GM12878 (cell line): ENCODE results near the gene CCL3. TPM values are rescaled to one million over a fixed set of nuclear protein-coding genes. Genes with fewer than 3 reads are reported as not detected.
A peak's percentile ranks its signal among the peaks of the same experiment; 100 is the strongest.

Experiments used
- ATAC-seq: fragments of 200-7000 bp; cut with Tn5 transposase; 3 replicates; pipeline ENCODE4 v1.9.1; 2020; ENCODE audit warnings: mild to moderate bottlenecking, moderate library complexity
- BruUV-seq: library from RNA; stranded (reverse); fragments of 400-500 nt; replicated peaks from 2 replicates; lab custom pipeline; 2021; lab: Mats Ljungman, UMichigan
- CTCF ChIA-PET: fragments of 300-600 bp; sonication (Branson Sonifier 250); formaldehyde crosslinking; extraction: SDS; loops from one replicate; lab custom pipeline; 2021; ENCODE audit warnings: inconsistent platforms; lab: Yijun Ruan, JAX
- POLR2A ChIA-PET: fragments of 350-600 bp; formaldehyde crosslinking; extraction: SDS; loops from one replicate; lab custom pipeline; 2021; ENCODE audit warnings: inconsistent platforms; lab: Charles Lee
- RAD21 ChIA-PET: fragments of 300-600 bp; sonication (Branson Sonifier 250); formaldehyde crosslinking; loops from one replicate; lab custom pipeline; 2023; ENCODE audit warnings: antibody characterized with exemption; ENCODE audit not compliant: unreplicated experiment; lab: Charles Lee
- SMC1A ChIA-PET: fragments of 300-600 bp; sonication (Branson Sonifier 250); formaldehyde crosslinking; loops from one replicate; lab custom pipeline; 2023; ENCODE audit not compliant: unreplicated experiment, uncharacterized antibody; lab: Charles Lee
- DNase-seq: peaks from one replicate; pipeline ENCODE4 v3.0.0-alpha.2; 2011; ENCODE audit warnings: low read depth, low spot score
- FAIRE-seq: peaks from 3 replicates; lab custom pipeline; 2011; peaks lifted over from hg19 to GRCh38; lab: Jason Lieb, UNC
- H2AFZ ChIP-seq: 2 replicates; pipeline ENCODE4 v1.6.0; 2011; ENCODE audit warnings: low read depth, low read length, control low read depth; ENCODE audit not compliant: control insufficient read depth
- H3K27ac ChIP-seq: 2 replicates; pipeline ENCODE4 v1.5.1; 2011; ENCODE audit warnings: control low read depth; ENCODE audit not compliant: control insufficient read depth, insufficient read depth
- H3K27me3 ChIP-seq, 2 experiments: replicated peaks in 1 of 2; 2 replicates each; pipeline versions ENCODE4 v1.6.0 to v1.6.1; 2011; ENCODE audit warnings: low read length in 1 of 2; ENCODE audit not compliant: control insufficient read depth in 2 of 2, insufficient read depth in 2 of 2
- H3K36me3 ChIP-seq, 2 experiments: 2 replicates each; pipeline ENCODE4 v1.5.1; 2011; ENCODE audit warnings: low read length in 1 of 2; ENCODE audit not compliant: control insufficient read depth in 2 of 2, insufficient read depth in 2 of 2
- H3K4me1 ChIP-seq: 2 replicates; pipeline ENCODE4 v1.6.1; 2011; ENCODE audit warnings: mild to moderate bottlenecking, low read length, moderate library complexity, mixed read lengths; ENCODE audit not compliant: control insufficient read depth, insufficient read depth
- H3K4me2 ChIP-seq: 2 replicates; pipeline ENCODE4 v1.6.0; 2011; ENCODE audit warnings: control low read depth; ENCODE audit not compliant: control insufficient read depth, insufficient read depth
- H3K4me3 ChIP-seq: fragments of 200-600 bp; sonication (generic); 2 replicates; pipeline ENCODE4 v1.5.1; 2016
- H3K79me2 ChIP-seq: 2 replicates; pipeline ENCODE4 v1.6.0; 2011; ENCODE audit warnings: low read length; ENCODE audit not compliant: control insufficient read depth, insufficient read depth
- H3K9ac ChIP-seq: 2 replicates; pipeline ENCODE4 v1.8.0; 2011; ENCODE audit warnings: low read length, control low read depth, mixed read lengths; ENCODE audit not compliant: control insufficient read depth, insufficient read depth
- H3K9me3 ChIP-seq: replicated peaks from 3 replicates; pipeline ENCODE4 v1.5.1; 2011; ENCODE audit warnings: mild to moderate bottlenecking, low read length; ENCODE audit not compliant: control insufficient read depth, insufficient read depth
- H4K20me1 ChIP-seq: 2 replicates; pipeline ENCODE4 v1.6.0; 2011; ENCODE audit not compliant: control insufficient read depth, insufficient read depth
- BHLHE40 ChIP-seq, 2 experiments: fragments of 450-650 bp in 1 of 2; IDR thresholded peaks; 2 replicates each; pipeline ENCODE4 v1.6.1; 2011 to 2017; ENCODE audit warnings: low read depth in 2 of 2, borderline replicate concordance in 1 of 2, improper control_type of control experiment in 1 of 2, low read length in 1 of 2, mild to moderate bottlenecking in 1 of 2
- GABPA ChIP-seq: IDR thresholded peaks from 2 replicates; pipeline ENCODE4 v1.6.1; 2014; ENCODE audit warnings: antibody characterized with exemption, low read depth, mild to moderate bottlenecking, inconsistent platforms
- LARP7 ChIP-seq: fragments of 450-650 bp; IDR thresholded peaks from 2 replicates; pipeline ENCODE4 v1.6.1; 2017; ENCODE audit warnings: mild to moderate bottlenecking
- MXI1 ChIP-seq: fragments of 150-350 bp; IDR thresholded peaks from 2 replicates; pipeline ENCODE4 v1.6.1; 2011; ENCODE audit warnings: low read depth, mild to moderate bottlenecking, inconsistent platforms, low read length, improper control_type of control experiment
- PKNOX1 ChIP-seq: fragments of 450-650 bp; IDR thresholded peaks from 2 replicates; pipeline ENCODE4 v1.6.1; 2016; ENCODE audit warnings: mild to moderate bottlenecking
- RUNX3 ChIP-seq: IDR thresholded peaks from 2 replicates; pipeline ENCODE4 v1.6.1; 2012; ENCODE audit warnings: low read length, inconsistent platforms
- TARDBP ChIP-seq: IDR thresholded peaks from 2 replicates; pipeline ENCODE4 v1.6.1; 2016; ENCODE audit warnings: borderline replicate concordance
- TBL1XR1 ChIP-seq: IDR thresholded peaks from 2 replicates; pipeline ENCODE4 v1.6.1; 2012; ENCODE audit warnings: low read depth, low read length, improper control_type of control experiment
- TCF12 ChIP-seq: IDR thresholded peaks from 2 replicates; pipeline ENCODE4 v1.6.1; 2011; ENCODE audit warnings: low read depth, mild to moderate bottlenecking, low read length
- ZBED1 ChIP-seq: IDR thresholded peaks from 2 replicates; pipeline ENCODE4 v1.6.1; 2016; ENCODE audit warnings: borderline replicate concordance
- ZSCAN29 ChIP-seq: fragments of 450-650 bp; IDR thresholded peaks from 2 replicates; pipeline ENCODE4 v1.6.1; 2017; ENCODE audit warnings: mild to moderate bottlenecking, moderate library complexity
- WGBS: methylation state at CpG from one replicate; pipeline ENCODE4 v1.1.6; 2016; ENCODE audit warnings: low lambda C conversion rate; ENCODE audit not compliant: insufficient replicate concordance, insufficient coverage; ENCODE audit errors: missing lambda C conversion rate; 5-methylcytosine and 5-hydroxymethylcytosine counted together
- in situ Hi-C: fragments of 300-500 bp; cut with MboI; formaldehyde crosslinking; loops from 9 replicates; pipeline ENCODE4 v1.14.3; 2018; ENCODE audit warnings: mixed read lengths
- intact Hi-C: fragments of 100-400 bp; cut with micrococcal nuclease; formaldehyde crosslinking; loops from one replicate; pipeline ENCODE4 v1.14.2; 2022; ENCODE audit not compliant: unreplicated experiment
- polyA plus RNA-seq, 11 experiments: library from polyadenylated mRNA; depleted of rRNA in 4 of 11; unstranded in 6 of 11; stranded (reverse) in 5 of 11; fragments of >200 nt; fragmentation: Nextera tagmentation in 4 of 11; fragmentation: Illumina TruSeq in 1 of 11; extraction: Ambion mirVana in 4 of 11; extraction: Trizol in 1 of 11; gene quantifications; 1 replicate in 1 of 11; 2 replicates in 10 of 11; pipeline versions ENCODE4 v1.2.1 to v1.2.3, GENCODE V29; 2011 to 2016; ENCODE audit warnings: inconsistent platforms in 2 of 11, missing spikeins in 2 of 11, low read depth in 1 of 11
- total RNA-seq, 4 experiments: library from RNA; depleted of rRNA in 3 of 4; stranded (reverse); fragments of >200 nt in 3 of 4; fragmentation: Illumina TruSeq in 1 of 4; extraction: Trizol in 1 of 4; gene quantifications; 2 replicates each; pipeline versions ENCODE4 v1.2.1 to v1.2.3, GENCODE V29; 2013 to 2021

Gene CCL3
- total and polyA plus RNA-seq, 10 of the 15 experiments (the other 5 are each of a cell fraction or from before 2014, with no cell fraction given): 96.5 to 1,488 (median 199) TPM

GRCh38 chr17:36094746-36095145 is 4.8 kb upstream of the CCL3 start:
- no peak for ATAC-seq
- no peak overlapping the region for H2AFZ ChIP-seq
- no peak overlapping the region for H3K4me3 ChIP-seq
- ChIA-PET CTCF (no interaction called here), POLR2A (no interaction called here)
- H4K20me1 ChIP-seq: no peaks in the 10 kb centered on the region
- H3K4me1 ChIP-seq: peaks cover 38% of the 10 kb centered on the region
- no peaks in the 10 kb centered on the region for H3K9me3 ChIP-seq
- WGBS: 70% methylated on average over 7 of the region's 7 CpGs
- H3K36me3 ChIP-seq: no peaks in the 10 kb centered on the region
- 0 out of 2 replicates have a peak, but pooled peaks have one; percentile 12 for TF ChIP-seq TCF12
- TF ChIP-seq TARDBP: no peak
- TF ChIP-seq RUNX3: peak; percentile 59
- no peak for TF ChIP-seq ZBED1
- no peak for TF ChIP-seq LARP7
- TF ChIP-seq GABPA: no peak
- no peak for TF ChIP-seq MXI1
- TF ChIP-seq BHLHE40 (IDR thresholded peaks at IDR 0.05; ENCODE audit: borderline replicate concordance in 1 of 2, low read depth in 2 of 2, low read length in 1 of 2): no peak
- TF ChIP-seq PKNOX1: no peak
- no peak for TF ChIP-seq ZSCAN29
- TF ChIP-seq TBL1XR1: no peak
- TF ChIP-seq, all 136 proteins: peak for 2
- Histone ChIP-seq H3K27ac (no peak overlapping the region), H3K9ac (no peak overlapping the region), H3K27me3 (no peaks in the 10 kb centered on the region), H3K79me2 (no peaks in the 10 kb centered on the region), H3K4me2 (no peak overlapping the region)
- ChIA-PET RAD21 (no interaction called here), SMC1A (no interaction called here)
- no peak for DNase-seq
- no peak for FAIRE-seq
- in situ Hi-C loops: no loop called here
- no TSS peak for BruUV-seq
- intact Hi-C loops: loop anchor here (5.0 kb wide), 1 partner anchor 38 kb away; no protein-coding TSS in a partner anchor
